T-helper 1 cell (primary cell): ENCODE data around the gene SIAH3.

Experiments
- DNase-seq, 5 donors: peaks; one replicate each; pipeline ENCODE4 v3.0.0-alpha.2; 2012 to 2020

Gene SIAH3

DNA sequence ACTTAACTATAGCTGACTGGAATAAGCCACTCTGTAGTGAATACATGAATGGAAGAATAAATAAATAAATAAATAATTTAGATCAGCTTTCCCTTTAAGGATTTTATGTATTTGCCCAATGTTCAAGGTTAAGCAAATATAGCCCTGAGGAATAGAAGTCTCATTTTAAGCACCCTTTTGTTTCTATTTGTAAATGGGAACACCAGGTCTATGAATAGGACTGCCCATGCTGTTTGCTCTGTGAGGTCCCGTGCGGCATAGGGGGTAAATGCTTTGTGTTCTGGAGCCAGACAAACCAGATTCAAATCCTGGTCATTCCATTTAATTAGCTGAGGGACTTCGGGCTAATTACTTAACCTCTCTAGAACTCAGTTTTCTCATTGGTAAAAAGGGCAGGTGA, 120.1 kb downstream of the SIAH3 start:
- DNase-seq: no peak

DNA sequence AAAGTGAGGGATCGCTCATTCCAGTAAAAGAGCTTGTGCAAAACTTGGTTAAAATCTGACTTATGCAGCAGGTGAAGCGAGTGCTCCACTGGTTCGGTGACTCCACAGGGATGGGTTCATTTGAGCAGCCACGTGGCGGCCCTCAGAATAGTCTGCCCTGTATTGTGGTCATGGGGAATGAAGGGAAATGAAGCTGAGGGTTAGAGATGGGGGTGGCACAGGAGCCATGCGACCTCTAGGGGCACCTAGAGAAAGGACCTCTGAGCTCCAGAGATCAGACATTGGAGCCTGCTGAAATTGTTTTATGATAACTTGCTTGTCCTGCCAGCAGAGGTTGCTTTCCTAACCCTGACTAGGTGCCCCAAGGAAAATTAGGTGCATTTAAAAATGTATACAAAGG, 122.8 kb downstream of the SIAH3 start:
- no peak for DNase-seq
